K562 (cell line): Measurements from ENCODE around the gene UVRAG.

ENCODE experiments used
- CTCF ChIP-seq, 3 experiments: IDR thresholded peaks in 2 of 3; conservative IDR thresholded peaks in 1 of 3; 2 replicates each; pipeline ENCODE4 v1.5.1; 2011 to 2012; ENCODE audit warnings: low read length in 3 of 3, mild to moderate bottlenecking in 3 of 3, control low read depth in 2 of 3, improper control_type of control experiment in 1 of 3, inconsistent platforms in 1 of 3, low read depth in 1 of 3, mixed read lengths in 1 of 3, moderate library complexity in 1 of 3; ENCODE audit not compliant: insufficient read depth in 2 of 3
- SLC30A9 ChIP-seq: fragments of 250-450 bp; sonication (Bioruptor Pico); IDR thresholded peaks from 2 replicates; pipeline ENCODE4 v1.8.0; 2022; ENCODE audit warnings: mild to moderate bottlenecking, moderate library complexity
- TRIM25 ChIP-seq: fragments of 450-650 bp; IDR thresholded peaks from 2 replicates; pipeline ENCODE4 v1.7.0; 2016; ENCODE audit warnings: borderline replicate concordance
- ZBTB7A ChIP-seq: IDR thresholded peaks from 2 replicates; pipeline ENCODE4 v1.6.1; 2011; ENCODE audit warnings: low read depth, mild to moderate bottlenecking, low read length, moderate library complexity, borderline replicate concordance; ENCODE audit not compliant: control insufficient read depth
- TF ChIP-seq, protein P1 (sequence below): sonication (generic); formaldehyde crosslinking; IDR thresholded peaks from 2 replicates; pipeline ENCODE4 v1.8.1; 2023; ENCODE audit warnings: mild to moderate bottlenecking, missing genetic modification reagents
- TF ChIP-seq, protein P2 (sequence below): fragments of 250-450 bp; sonication (Bioruptor Pico); IDR thresholded peaks from 2 replicates; pipeline ENCODE4 v1.8.0; 2021; ENCODE audit warnings: moderate library complexity, mild to moderate bottlenecking, inconsistent platforms
- TF ChIP-seq, protein P3 (sequence below): fragments of 250-450 bp; sonication (Bioruptor Pico); IDR thresholded peaks from 2 replicates; pipeline ENCODE4 v1.8.0; 2022; ENCODE audit warnings: inconsistent platforms, mild to moderate bottlenecking, moderate library complexity, borderline replicate concordance
- TF ChIP-seq, protein P4 (sequence below): fragments of 450-650 bp; IDR thresholded peaks from 2 replicates; pipeline ENCODE4 v1.6.1; 2016; ENCODE audit warnings: low read depth

DNA sequence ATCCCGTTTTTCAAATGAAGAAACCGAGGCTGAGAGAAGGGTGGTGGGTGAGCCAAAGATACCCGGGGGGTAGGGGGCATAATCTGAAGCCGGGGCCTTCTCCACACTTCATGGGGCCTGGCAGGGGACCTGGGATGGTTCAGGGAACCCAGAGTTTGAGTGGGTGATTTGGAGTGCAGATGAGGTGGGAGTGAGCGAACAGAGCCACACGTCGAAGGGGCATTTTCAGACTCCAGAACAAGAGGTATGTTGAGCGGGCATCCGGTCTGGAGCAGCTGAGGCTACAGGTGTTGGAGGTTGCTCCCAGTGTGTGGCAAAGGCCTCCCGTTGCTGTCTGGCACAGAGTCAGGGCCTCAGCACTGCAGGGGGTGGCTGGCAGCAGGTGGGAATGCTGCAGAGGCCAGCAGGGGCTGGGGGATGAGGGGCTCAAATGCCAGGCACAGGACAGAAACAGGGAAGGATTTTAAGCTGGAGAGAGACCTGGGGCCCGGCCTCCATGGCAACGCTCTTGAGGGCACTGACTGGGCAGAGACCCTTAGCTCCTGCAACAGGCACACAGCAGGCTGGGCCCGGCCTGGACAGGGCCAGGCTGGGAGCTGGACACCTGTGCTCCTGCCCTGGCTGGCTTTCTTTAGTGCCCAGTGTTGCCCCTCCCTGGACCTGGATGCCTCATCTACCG, 345.1 kb downstream of the UVRAG start:
- TF ChIP-seq TRIM25: no peak
- TF ChIP-seq, protein P1, sequence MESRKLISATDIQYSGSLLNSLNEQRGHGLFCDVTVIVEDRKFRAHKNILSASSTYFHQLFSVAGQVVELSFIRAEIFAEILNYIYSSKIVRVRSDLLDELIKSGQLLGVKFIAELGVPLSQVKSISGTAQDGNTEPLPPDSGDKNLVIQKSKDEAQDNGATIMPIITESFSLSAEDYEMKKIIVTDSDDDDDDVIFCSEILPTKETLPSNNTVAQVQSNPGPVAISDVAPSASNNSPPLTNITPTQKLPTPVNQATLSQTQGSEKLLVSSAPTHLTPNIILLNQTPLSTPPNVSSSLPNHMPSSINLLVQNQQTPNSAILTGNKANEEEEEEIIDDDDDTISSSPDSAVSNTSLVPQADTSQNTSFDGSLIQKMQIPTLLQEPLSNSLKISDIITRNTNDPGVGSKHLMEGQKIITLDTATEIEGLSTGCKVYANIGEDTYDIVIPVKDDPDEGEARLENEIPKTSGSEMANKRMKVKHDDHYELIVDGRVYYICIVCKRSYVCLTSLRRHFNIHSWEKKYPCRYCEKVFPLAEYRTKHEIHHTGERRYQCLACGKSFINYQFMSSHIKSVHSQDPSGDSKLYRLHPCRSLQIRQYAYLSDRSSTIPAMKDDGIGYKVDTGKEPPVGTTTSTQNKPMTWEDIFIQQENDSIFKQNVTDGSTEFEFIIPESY (CRISPR knock-in tag): no peak
- TF ChIP-seq, protein P2, sequence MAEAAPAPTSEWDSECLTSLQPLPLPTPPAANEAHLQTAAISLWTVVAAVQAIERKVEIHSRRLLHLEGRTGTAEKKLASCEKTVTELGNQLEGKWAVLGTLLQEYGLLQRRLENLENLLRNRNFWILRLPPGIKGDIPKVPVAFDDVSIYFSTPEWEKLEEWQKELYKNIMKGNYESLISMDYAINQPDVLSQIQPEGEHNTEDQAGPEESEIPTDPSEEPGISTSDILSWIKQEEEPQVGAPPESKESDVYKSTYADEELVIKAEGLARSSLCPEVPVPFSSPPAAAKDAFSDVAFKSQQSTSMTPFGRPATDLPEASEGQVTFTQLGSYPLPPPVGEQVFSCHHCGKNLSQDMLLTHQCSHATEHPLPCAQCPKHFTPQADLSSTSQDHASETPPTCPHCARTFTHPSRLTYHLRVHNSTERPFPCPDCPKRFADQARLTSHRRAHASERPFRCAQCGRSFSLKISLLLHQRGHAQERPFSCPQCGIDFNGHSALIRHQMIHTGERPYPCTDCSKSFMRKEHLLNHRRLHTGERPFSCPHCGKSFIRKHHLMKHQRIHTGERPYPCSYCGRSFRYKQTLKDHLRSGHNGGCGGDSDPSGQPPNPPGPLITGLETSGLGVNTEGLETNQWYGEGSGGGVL (CRISPR knock-in tag): no peak
- TF ChIP-seq CTCF (IDR thresholded peaks at IDR 0.05 in 2 of 3, conservative IDR thresholded peaks at IDR 0.05 in 1 of 3; ENCODE audit: insufficient read depth in 2 of 3, low read depth in 1 of 3, low read length in 3 of 3): no peak
- TF ChIP-seq, protein P3, sequence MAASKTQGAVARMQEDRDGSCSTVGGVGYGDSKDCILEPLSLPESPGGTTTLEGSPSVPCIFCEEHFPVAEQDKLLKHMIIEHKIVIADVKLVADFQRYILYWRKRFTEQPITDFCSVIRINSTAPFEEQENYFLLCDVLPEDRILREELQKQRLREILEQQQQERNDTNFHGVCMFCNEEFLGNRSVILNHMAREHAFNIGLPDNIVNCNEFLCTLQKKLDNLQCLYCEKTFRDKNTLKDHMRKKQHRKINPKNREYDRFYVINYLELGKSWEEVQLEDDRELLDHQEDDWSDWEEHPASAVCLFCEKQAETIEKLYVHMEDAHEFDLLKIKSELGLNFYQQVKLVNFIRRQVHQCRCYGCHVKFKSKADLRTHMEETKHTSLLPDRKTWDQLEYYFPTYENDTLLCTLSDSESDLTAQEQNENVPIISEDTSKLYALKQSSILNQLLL (CRISPR knock-in tag): no peak
- TF ChIP-seq ZBTB7A: no peak
- no peak for TF ChIP-seq SLC30A9 (CRISPR knock-in tag)
- TF ChIP-seq, protein P4, sequence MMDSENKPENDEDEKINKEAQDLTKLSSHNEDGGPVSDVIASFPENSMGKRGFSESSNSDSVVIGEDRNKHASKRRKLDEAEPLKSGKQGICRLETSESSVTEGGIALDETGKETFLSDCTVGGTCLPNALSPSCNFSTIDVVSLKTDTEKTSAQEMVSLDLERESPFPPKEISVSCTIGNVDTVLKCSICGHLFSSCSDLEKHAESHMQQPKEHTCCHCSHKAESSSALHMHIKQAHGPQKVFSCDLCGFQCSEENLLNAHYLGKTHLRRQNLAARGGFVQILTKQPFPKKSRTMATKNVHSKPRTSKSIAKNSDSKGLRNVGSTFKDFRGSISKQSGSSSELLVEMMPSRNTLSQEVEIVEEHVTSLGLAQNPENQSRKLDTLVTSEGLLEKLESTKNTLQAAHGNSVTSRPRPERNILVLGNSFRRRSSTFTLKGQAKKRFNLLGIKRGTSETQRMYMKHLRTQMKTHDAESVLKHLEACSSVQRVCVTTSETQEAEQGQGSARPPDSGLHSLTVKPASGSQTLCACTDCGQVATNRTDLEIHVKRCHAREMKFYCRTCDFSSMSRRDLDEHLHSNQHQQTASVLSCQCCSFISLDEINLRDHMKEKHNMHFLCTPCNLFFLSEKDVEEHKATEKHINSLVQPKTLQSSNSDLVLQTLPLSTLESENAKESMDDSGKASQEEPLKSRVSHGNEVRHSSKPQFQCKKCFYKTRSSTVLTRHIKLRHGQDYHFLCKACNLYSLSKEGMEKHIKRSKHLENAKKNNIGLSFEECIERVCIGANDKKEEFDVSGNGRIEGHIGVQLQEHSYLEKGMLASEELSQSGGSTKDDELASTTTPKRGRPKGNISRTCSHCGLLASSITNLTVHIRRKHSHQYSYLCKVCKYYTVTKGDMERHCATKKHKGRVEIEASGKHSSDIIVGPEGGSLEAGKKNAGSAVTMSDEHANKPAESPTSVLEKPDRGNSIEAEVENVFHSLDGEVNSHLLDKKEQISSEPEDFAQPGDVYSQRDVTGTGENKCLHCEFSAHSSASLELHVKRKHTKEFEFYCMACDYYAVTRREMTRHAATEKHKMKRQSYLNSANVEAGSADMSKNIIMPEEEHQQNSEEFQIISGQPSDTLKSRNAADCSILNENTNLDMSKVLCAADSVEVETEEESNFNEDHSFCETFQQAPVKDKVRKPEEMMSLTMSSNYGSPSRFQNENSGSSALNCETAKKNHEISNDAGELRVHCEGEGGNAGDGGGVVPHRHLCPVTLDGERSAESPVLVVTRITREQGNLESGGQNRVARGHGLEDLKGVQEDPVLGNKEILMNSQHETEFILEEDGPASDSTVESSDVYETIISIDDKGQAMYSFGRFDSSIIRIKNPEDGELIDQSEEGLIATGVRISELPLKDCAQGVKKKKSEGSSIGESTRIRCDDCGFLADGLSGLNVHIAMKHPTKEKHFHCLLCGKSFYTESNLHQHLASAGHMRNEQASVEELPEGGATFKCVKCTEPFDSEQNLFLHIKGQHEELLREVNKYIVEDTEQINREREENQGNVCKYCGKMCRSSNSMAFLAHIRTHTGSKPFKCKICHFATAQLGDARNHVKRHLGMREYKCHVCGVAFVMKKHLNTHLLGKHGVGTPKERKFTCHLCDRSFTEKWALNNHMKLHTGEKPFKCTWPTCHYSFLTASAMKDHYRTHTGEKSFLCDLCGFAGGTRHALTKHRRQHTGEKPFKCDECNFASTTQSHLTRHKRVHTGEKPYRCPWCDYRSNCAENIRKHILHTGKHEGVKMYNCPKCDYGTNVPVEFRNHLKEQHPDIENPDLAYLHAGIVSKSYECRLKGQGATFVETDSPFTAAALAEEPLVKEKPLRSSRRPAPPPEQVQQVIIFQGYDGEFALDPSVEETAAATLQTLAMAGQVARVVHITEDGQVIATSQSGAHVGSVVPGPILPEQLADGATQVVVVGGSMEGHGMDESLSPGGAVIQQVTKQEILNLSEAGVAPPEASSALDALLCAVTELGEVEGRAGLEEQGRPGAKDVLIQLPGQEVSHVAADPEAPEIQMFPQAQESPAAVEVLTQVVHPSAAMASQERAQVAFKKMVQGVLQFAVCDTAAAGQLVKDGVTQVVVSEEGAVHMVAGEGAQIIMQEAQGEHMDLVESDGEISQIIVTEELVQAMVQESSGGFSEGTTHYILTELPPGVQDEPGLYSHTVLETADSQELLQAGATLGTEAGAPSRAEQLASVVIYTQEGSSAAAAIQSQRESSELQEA: no peak
